Measurements from ENCODE around the gene BACH2.

BACH2 gene

GRCh38 chr6:90194371-90194841 is 102.2 kb downstream of the BACH2 start:
- DNase-seq: no peak
- Mint-ChIP-seq H3K4me1 (peaks cover 47 to 72% of the 10 kb centered on the region in 2 donors), H3K27me3 (no peaks in the 10 kb centered on the region), H3K27ac (peak overlapping the region; percentile 88), H3K9me3 (peaks cover 5 to 10% of the 10 kb centered on the region in 2 donors), H3K36me3 (peaks cover 37 to 46% of the 10 kb centered on the region in 2 donors), H3K4me3 (peak overlapping the region; percentile 67 to 70)
- ATAC-seq (replicated peaks): no peak

- Mint-ChIP-seq H3K4me3 (peak overlapping the region in 1 of 2 donors; percentile 41), H3K9me3 (peaks cover 3% of the 10 kb centered on the region in 2 donors), H3K4me1 (peaks cover 40 to 67% of the 10 kb centered on the region in 2 donors), H3K27ac (peak overlapping the region; percentile 92), H3K36me3 (peaks cover 28 to 35% of the 10 kb centered on the region in 2 donors), H3K27me3 (no peaks in the 10 kb centered on the region)
- ATAC-seq (replicated peaks): no peak
- DNase-seq: no peak
These were observed 103.3 kb downstream of the BACH2 start for GRCh38 chr6:90193359-90193758.

- no peak for ATAC-seq (replicated peaks)
- Mint-ChIP-seq H3K4me1 (peaks cover 37 to 64% of the 10 kb centered on the region in 2 donors), H3K4me3 (peak overlapping the region; percentile 53 to 65), H3K9me3 (no peaks in the 10 kb centered on the region), H3K27ac (peak overlapping the region; percentile 92), H3K36me3 (peaks cover 23 to 30% of the 10 kb centered on the region in 2 donors), H3K27me3 (no peaks in the 10 kb centered on the region)
- DNase-seq: no peak
These were observed 103.8 kb downstream of the BACH2 start for GRCh38 chr6:90192857-90193256.

GRCh38 chr6:90190752-90191395 is 105.8 kb downstream of the BACH2 start:
- Mint-ChIP-seq H3K27me3 (no peaks in the 10 kb centered on the region), H3K4me1 (peaks cover 45 to 81% of the 10 kb centered on the region in 2 donors), H3K27ac (peak overlapping the region; percentile 96), H3K4me3 (peak overlapping the region; percentile 57 to 74), H3K9me3 (no peaks in the 10 kb centered on the region), H3K36me3 (peaks cover 14 to 21% of the 10 kb centered on the region in 2 donors)
- DNase-seq: peak; percentile 56
- peak; percentile 75 to 80 for ATAC-seq (replicated peaks)

DNA sequence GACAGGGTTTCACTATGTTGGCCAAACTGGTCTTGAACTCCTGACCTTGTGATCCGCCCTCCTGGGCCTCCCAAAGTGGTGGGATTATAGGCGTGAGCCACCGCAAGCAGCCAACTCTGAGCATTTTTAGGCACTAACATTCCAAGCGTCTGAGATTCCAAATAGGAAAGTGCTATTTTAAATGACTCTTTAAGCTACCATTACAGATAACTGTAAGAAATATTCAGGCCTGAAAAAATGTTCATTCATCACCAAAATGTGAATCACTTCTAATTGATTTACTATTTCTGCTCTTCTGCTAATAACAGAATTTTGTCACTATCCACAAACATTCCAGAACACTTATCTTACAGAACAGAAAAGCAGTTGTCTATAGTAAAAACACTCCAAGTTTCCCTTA is 106.5 kb downstream of the BACH2 start:
- peaks cover 11 to 17% of the 10 kb centered on the region in 2 donors for H3K36me3 Mint-ChIP-seq
- ATAC-seq (replicated peaks) (no peak), DNase-seq (no peak)
- peak overlapping the region; percentile 54 to 55 for H3K4me3 Mint-ChIP-seq
- H3K9me3 Mint-ChIP-seq: no peaks in the 10 kb centered on the region
- peaks cover 38 to 77% of the 10 kb centered on the region in 2 donors for H3K4me1 Mint-ChIP-seq
- no peaks in the 10 kb centered on the region for H3K27me3 Mint-ChIP-seq
- H3K27ac Mint-ChIP-seq: peak overlapping the region; percentile 96

GRCh38 chr6:90187437-90188121 is 109.1 kb downstream of the BACH2 start:
- peaks cover 43 to 76% of the 10 kb centered on the region in 2 donors for H3K4me1 Mint-ChIP-seq
- H3K9me3 Mint-ChIP-seq: no peaks in the 10 kb centered on the region
- H3K27me3 Mint-ChIP-seq: no peaks in the 10 kb centered on the region
- peak overlapping the region; percentile 78 for H3K4me3 Mint-ChIP-seq
- DNase-seq (peak; percentile 28), ATAC-seq (replicated peaks) (peak; percentile 44 to 47)
- peak overlapping the region; percentile 96 for H3K27ac Mint-ChIP-seq
- H3K36me3 Mint-ChIP-seq: peaks cover 3 to 12% of the 10 kb centered on the region in 2 donors

DNA sequence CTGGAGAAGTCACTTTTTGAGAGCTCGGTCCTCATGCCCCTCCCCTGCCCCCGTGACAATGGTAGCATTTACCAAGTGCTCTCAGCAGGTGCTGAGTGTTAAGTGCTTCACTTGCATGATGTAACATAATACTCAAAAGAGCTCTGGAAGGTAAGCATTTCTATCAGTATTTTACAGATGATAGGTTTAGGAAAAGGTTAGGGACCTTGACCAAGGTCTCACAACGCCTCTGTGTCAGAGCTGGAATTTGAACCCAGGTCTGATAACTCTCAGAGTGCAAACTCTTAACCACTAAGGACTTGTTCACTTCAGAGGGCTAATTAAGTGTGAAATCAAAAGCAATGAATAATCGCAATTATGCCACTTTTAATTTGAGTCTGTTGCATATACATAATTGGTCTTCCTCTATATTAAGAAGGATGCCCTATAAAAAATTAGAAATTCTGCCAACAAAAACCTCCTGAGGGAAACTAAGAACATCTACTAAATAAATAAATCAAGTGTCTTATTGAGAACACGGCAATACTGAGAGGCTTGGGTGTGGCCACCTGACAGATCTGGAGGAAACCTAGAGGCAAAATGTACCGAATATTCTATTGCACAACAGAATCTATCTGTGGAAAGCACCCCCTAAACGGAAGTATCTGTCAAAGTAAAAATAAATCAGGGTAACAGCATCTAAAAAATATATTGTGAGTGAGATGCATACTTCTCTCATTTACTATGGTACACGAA is 109.8 kb downstream of the BACH2 start:
- DNase-seq: no peak

GRCh38 chr6:90186026-90186425 is 110.6 kb downstream of the BACH2 start:
- H3K4me3 Mint-ChIP-seq: peak overlapping the region; percentile 78
- H3K4me1 Mint-ChIP-seq: peaks cover 44 to 77% of the 10 kb centered on the region in 2 donors
- no peaks in the 10 kb centered on the region for H3K27me3 Mint-ChIP-seq
- no peaks in the 10 kb centered on the region for H3K9me3 Mint-ChIP-seq
- peak overlapping the region; percentile 96 for H3K27ac Mint-ChIP-seq
- peaks cover 9 to 20% of the 10 kb centered on the region in 2 donors for H3K36me3 Mint-ChIP-seq
- ATAC-seq (replicated peaks) (no peak), DNase-seq (no peak)

More for the DNA sequence above, 109.8 kb downstream of the BACH2 start:
- Mint-ChIP-seq H3K27ac (peak overlapping the region; percentile 96), H3K36me3 (peaks cover 7 to 18% of the 10 kb centered on the region in 2 donors), H3K4me1 (peaks cover 45 to 76% of the 10 kb centered on the region in 2 donors), H3K9me3 (no peaks in the 10 kb centered on the region), H3K27me3 (no peaks in the 10 kb centered on the region), H3K4me3 (peak overlapping the region; percentile 78)
- peak; percentile 31 for ATAC-seq (replicated peaks)

DNA sequence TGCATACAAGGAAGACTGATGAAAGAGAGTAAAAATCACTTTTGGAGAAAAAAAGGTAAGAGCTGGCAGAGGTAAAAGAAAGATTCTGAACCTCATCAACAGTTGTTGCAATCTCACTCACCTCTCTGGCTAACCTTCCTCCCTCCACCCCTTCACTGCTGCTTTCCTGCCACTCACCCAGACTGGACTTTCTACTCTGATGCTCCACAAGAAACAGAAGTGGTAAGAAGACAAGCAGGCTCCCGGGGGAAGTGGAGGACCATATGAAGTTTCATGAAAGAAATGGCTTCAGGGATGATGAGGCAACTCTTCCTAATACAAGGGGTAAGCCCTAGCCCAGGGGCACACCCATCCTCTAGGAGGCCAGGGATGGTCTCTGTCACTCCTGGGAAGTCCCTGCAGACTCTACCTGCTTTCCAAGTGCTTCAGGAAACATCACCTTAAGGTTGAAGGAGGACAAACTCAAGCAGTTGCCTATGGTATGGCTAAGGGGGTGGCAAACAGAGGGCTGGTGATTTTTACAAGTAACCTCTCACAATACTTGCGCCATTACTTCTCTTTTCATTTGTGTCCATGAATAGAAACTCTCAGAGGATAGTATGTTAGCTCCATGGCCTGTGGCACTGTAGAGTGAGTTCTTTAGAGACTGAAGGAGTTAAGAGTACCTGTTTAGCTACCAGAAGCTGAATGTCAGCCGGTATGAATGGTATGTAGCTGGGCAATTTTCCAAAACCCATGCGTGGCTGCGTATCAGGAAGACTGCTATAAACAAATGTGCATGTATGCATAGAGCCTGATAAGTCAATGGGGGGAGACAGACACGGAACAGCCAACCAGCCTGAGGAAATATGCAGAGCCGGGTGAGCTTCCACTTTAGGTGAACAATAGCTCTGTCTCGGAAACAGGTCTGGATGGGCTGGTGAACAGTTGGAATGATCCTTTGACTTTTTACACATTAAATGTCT is 112.0 kb downstream of the BACH2 start:
- ATAC-seq (replicated peaks) (peak; percentile 53 to 54), DNase-seq (no peak)
- Mint-ChIP-seq H3K4me3 (peak overlapping the region; percentile 84), H3K4me1 (peaks cover 37 to 71% of the 10 kb centered on the region in 2 donors), H3K27ac (peak overlapping the region; percentile 96), H3K36me3 (peaks cover 12 to 19% of the 10 kb centered on the region in 2 donors), H3K27me3 (no peaks in the 10 kb centered on the region), H3K9me3 (no peaks in the 10 kb centered on the region)

GRCh38 chr6:90183587-90184333 is 112.9 kb downstream of the BACH2 start:
- Mint-ChIP-seq H3K4me3 (peak overlapping the region; percentile 84), H3K4me1 (peaks cover 41 to 67% of the 10 kb centered on the region in 2 donors), H3K27ac (peak overlapping the region; percentile 96), H3K36me3 (peaks cover 13 to 18% of the 10 kb centered on the region in 2 donors), H3K27me3 (no peaks in the 10 kb centered on the region), H3K9me3 (no peaks in the 10 kb centered on the region)
- ATAC-seq (replicated peaks): no peak
- DNase-seq: no peak

DNA sequence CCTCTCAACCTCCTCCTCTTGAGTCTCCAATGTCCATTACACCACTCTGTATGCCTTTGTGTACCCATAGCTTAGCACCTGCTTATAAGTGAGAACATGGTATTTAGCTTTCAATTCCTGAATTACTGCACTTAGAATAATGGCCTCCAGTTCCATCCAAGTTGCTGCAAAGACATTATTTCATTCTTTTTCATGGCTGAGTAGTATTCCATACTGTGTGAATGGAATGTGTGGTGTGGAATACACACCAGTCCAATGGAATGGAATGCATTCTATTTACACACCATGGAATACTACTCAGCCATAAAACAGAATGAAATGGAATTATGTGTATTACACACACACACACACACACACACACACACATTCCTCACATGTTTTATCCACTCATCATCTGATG is 116.1 kb downstream of the BACH2 start:
- Mint-ChIP-seq H3K27me3 (no peaks in the 10 kb centered on the region), H3K36me3 (peaks cover 13 to 18% of the 10 kb centered on the region in 2 donors), H3K4me3 (no peak overlapping the region), H3K9me3 (no peaks in the 10 kb centered on the region), H3K27ac (no peak overlapping the region), H3K4me1 (peaks cover 58 to 77% of the 10 kb centered on the region in 2 donors)
- DNase-seq (no peak), ATAC-seq (replicated peaks) (no peak)

DNA sequence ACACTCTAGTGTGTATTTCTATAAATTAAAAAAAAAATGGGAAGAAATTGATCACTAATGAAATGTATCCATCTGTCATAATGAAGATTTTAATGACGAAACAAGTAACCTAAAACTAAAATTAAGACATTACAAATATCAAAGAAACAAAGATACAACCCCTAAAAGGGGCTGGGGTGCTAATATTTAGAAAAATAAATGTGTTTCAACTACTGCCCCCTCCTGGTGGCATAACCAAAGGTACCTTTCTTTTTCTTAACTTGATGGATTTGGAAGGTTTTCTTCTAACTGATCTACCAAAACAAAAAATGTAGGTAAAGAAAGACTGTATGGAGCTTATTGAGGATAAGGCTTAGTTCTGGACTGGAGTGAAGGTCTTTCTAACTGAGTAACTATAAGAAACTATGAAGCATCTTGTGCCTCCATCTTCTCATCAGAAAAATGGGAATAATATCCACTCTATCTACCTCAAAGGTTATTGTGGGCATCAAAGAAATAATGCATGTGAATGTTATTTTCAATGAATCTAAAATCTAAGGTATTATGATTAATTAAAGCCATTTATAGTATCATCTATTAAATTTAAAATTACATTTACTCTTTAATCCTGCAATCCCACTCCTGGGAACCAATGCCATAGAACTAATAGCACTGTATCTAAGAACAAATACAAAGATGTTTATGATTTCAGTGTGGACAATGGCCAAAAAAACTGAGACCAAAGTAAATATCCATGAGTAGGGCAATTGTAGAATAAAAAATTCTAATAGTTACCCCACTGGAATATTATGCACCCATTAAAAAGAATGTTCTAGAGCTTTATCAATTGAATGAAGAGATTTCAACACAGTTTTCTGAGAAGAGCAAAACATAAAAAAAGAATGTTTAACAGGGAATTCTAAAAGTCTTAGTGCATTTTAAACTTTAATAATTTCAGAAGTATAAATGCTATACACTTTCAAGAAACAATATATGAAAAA is 117.2 kb downstream of the BACH2 start:
- Mint-ChIP-seq H3K36me3 (peaks cover 13 to 15% of the 10 kb centered on the region in 2 donors), H3K27ac (peak overlapping the region; percentile 80), H3K4me3 (no peak overlapping the region), H3K9me3 (no peaks in the 10 kb centered on the region), H3K4me1 (peaks cover 54 to 81% of the 10 kb centered on the region in 2 donors), H3K27me3 (no peaks in the 10 kb centered on the region)
- no peak for ATAC-seq (replicated peaks)
- DNase-seq: no peak

Data from stimulated activated naive B cell treated with anti-CD40 and anti-IgM and Interleukin-4, amounts not matched to agents 10 μg/mL and 1 μg/mL and 100 μg/mL, for 72 hours (primary cell).